HepG2 (cell line): ENCODE measurements around the gene TBC1D20. TPM values are rescaled to one million over a fixed set of nuclear protein-coding genes. Genes with fewer than 3 reads are reported as not detected.

Experiments
- CENPX ChIP-seq: sonication (generic); formaldehyde crosslinking; IDR thresholded peaks from 2 replicates; pipeline ENCODE4 v1.9.0; 2021; ENCODE audit warnings: mild to moderate bottlenecking, missing genetic modification reagents, moderate library complexity
- DNMT3B ChIP-seq: conservative IDR thresholded peaks from 2 replicates; pipeline ENCODE4 v1.6.1; 2016; ENCODE audit warnings: missing biosample characterization, control low read depth
- IKZF4 ChIP-seq: sonication (generic); formaldehyde crosslinking; IDR thresholded peaks from 2 replicates; pipeline ENCODE4 v1.5.1; 2020; ENCODE audit warnings: borderline replicate concordance, mild to moderate bottlenecking, low read depth, missing genetic modification reagents; ENCODE audit errors: not compliant biosample characterization
- NR2F2 ChIP-seq: IDR thresholded peaks from 2 replicates; pipeline ENCODE4 v1.6.1; 2012; ENCODE audit warnings: low read depth, inconsistent platforms, borderline replicate concordance
- SATB2 ChIP-seq: sonication (generic); formaldehyde crosslinking; IDR thresholded peaks from 2 replicates; pipeline ENCODE4 v1.5.0; 2020; ENCODE audit warnings: missing genetic modification reagents
- ZEB1 ChIP-seq: IDR thresholded peaks from 2 replicates; pipeline ENCODE4 v1.6.1; 2012; ENCODE audit warnings: mild to moderate bottlenecking, low read depth, inconsistent platforms; ENCODE audit not compliant: insufficient replicate concordance
- ZNF260 ChIP-seq: sonication (generic); formaldehyde crosslinking; IDR thresholded peaks from 2 replicates; pipeline ENCODE4 v1.4.0; 2020; ENCODE audit warnings: missing genetic modification reagents, low read depth, mild to moderate bottlenecking, borderline replicate concordance
- ZNF468 ChIP-seq: sonication (generic); formaldehyde crosslinking; IDR thresholded peaks from 2 replicates; pipeline ENCODE4 v1.8.0; 2022; ENCODE audit warnings: mild to moderate bottlenecking, moderate library complexity, missing genetic modification reagents
- ZNF510 ChIP-seq: sonication (generic); formaldehyde crosslinking; IDR thresholded peaks from 2 replicates; pipeline ENCODE4 v1.4.0; 2020; ENCODE audit warnings: low read depth, mild to moderate bottlenecking, missing genetic modification reagents
- ZNF552 ChIP-seq: sonication (generic); formaldehyde crosslinking; IDR thresholded peaks from 2 replicates; pipeline ENCODE4 v1.9.0; 2022; ENCODE audit warnings: missing genetic modification reagents, mild to moderate bottlenecking, borderline replicate concordance
- polyA plus RNA-seq, 8 experiments: library from polyadenylated mRNA; depleted of rRNA in 3 of 8; stranded (reverse) in 7 of 8; unstranded in 1 of 8; fragments of >200 nt; fragmentation: Illumina TruSeq in 4 of 8; extraction: Trizol in 4 of 8; gene quantifications; 2 replicates each; pipeline versions ENCODE4 v1.2.1 to v1.2.3, GENCODE V29; 2011 to 2016; ENCODE audit warnings: low read depth in 4 of 8, missing spikeins in 1 of 8, mixed read lengths in 1 of 8; ENCODE audit not compliant: insufficient read depth in 1 of 8
- total RNA-seq, 5 experiments: library from RNA; depleted of rRNA; stranded (reverse); fragments of >200 nt; fragmentation: Illumina TruSeq; extraction: Trizol; gene quantifications; 2 replicates each; pipeline ENCODE4 v1.2.3, GENCODE V29; 2016; ENCODE audit warnings: low read depth in 1 of 5
- TF ChIP-seq, protein P1 (sequence below): sonication (generic); formaldehyde crosslinking; conservative IDR thresholded peaks from 2 replicates; pipeline ENCODE4 v1.5.0; 2020; ENCODE audit warnings: missing genetic modification reagents
- TF ChIP-seq, protein P2 (sequence below): sonication (generic); formaldehyde crosslinking; IDR thresholded peaks from 2 replicates; pipeline ENCODE4 v1.4.0; 2020; ENCODE audit warnings: missing genetic modification reagents
- TF ChIP-seq, protein P3 (sequence below): sonication (generic); formaldehyde crosslinking; IDR thresholded peaks from 2 replicates; pipeline ENCODE4 v1.4.0; 2020; ENCODE audit warnings: mild to moderate bottlenecking, missing genetic modification reagents

The TBC1D20 gene
- total and polyA plus RNA-seq, 2 of the 13 experiments (the other 11 are each of a cell fraction or from before 2014, with no cell fraction given) = 36.6 to 47.1 TPM

DNA sequence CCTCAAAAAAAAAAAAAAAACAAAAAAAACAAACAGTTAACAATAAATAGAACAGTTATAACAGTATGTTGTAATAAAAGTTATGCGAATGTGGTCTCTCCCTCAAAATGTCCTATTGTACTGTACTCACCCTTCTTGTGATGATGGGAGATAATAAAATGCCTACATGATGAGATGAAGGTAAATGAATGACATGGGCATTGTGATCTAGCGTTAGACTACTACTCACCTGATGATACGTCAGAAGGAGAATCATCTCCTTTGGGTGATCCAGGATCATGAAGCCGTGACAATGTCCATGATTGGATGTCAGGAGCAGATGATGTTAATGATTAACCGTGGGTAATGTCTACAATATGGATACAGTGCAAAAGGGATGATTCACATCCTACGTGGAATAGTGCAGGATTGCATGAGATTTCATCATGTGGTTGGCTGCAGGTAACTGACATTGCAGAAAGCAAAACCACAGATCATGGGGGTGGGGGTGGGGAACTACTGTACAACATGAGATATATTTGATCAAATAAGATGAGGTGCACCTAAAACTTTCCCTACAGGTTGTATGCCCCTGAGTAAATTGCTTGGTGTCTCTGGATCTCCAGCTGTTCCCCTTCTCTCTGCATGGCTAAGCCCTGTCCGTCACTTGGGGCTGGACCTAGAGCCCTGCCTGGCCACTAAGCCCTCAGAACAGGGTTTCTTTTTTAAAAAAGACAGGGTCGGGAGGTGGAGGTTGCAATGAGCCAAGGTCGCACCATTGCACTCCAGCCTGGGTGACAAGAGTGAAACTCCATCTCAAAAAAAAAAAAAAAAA, 60.4 kb downstream of the TBC1D20 start (continued):
- TF ChIP-seq, protein P1, sequence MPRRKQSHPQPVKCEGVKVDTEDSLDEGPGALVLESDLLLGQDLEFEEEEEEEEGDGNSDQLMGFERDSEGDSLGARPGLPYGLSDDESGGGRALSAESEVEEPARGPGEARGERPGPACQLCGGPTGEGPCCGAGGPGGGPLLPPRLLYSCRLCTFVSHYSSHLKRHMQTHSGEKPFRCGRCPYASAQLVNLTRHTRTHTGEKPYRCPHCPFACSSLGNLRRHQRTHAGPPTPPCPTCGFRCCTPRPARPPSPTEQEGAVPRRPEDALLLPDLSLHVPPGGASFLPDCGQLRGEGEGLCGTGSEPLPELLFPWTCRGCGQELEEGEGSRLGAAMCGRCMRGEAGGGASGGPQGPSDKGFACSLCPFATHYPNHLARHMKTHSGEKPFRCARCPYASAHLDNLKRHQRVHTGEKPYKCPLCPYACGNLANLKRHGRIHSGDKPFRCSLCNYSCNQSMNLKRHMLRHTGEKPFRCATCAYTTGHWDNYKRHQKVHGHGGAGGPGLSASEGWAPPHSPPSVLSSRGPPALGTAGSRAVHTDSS = no peak
- TF ChIP-seq, protein P2, sequence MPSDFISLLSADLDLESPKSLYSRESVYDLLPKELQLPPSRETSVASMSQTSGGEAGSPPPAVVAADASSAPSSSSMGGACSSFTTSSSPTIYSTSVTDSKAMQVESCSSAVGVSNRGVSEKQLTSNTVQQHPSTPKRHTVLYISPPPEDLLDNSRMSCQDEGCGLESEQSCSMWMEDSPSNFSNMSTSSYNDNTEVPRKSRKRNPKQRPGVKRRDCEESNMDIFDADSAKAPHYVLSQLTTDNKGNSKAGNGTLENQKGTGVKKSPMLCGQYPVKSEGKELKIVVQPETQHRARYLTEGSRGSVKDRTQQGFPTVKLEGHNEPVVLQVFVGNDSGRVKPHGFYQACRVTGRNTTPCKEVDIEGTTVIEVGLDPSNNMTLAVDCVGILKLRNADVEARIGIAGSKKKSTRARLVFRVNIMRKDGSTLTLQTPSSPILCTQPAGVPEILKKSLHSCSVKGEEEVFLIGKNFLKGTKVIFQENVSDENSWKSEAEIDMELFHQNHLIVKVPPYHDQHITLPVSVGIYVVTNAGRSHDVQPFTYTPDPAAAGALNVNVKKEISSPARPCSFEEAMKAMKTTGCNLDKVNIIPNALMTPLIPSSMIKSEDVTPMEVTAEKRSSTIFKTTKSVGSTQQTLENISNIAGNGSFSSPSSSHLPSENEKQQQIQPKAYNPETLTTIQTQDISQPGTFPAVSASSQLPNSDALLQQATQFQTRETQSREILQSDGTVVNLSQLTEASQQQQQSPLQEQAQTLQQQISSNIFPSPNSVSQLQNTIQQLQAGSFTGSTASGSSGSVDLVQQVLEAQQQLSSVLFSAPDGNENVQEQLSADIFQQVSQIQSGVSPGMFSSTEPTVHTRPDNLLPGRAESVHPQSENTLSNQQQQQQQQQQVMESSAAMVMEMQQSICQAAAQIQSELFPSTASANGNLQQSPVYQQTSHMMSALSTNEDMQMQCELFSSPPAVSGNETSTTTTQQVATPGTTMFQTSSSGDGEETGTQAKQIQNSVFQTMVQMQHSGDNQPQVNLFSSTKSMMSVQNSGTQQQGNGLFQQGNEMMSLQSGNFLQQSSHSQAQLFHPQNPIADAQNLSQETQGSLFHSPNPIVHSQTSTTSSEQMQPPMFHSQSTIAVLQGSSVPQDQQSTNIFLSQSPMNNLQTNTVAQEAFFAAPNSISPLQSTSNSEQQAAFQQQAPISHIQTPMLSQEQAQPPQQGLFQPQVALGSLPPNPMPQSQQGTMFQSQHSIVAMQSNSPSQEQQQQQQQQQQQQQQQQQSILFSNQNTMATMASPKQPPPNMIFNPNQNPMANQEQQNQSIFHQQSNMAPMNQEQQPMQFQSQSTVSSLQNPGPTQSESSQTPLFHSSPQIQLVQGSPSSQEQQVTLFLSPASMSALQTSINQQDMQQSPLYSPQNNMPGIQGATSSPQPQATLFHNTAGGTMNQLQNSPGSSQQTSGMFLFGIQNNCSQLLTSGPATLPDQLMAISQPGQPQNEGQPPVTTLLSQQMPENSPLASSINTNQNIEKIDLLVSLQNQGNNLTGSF (CRISPR knock-in tag) = no peak
- TF ChIP-seq ZEB1 (peak; percentile 94), ZNF260 (CRISPR knock-in tag) (no peak), IKZF4 (CRISPR knock-in tag) (no peak), NR2F2 (peak; percentile 19; the same call in 1 of the 2 replicates), DNMT3B (no peak), CENPX (no peak), SATB2 (CRISPR knock-in tag) (no peak), ZNF510 (no peak), ZNF552 (CRISPR knock-in tag) (no peak), ZNF468 (CRISPR knock-in tag) (no peak)
- TF ChIP-seq, protein P3, sequence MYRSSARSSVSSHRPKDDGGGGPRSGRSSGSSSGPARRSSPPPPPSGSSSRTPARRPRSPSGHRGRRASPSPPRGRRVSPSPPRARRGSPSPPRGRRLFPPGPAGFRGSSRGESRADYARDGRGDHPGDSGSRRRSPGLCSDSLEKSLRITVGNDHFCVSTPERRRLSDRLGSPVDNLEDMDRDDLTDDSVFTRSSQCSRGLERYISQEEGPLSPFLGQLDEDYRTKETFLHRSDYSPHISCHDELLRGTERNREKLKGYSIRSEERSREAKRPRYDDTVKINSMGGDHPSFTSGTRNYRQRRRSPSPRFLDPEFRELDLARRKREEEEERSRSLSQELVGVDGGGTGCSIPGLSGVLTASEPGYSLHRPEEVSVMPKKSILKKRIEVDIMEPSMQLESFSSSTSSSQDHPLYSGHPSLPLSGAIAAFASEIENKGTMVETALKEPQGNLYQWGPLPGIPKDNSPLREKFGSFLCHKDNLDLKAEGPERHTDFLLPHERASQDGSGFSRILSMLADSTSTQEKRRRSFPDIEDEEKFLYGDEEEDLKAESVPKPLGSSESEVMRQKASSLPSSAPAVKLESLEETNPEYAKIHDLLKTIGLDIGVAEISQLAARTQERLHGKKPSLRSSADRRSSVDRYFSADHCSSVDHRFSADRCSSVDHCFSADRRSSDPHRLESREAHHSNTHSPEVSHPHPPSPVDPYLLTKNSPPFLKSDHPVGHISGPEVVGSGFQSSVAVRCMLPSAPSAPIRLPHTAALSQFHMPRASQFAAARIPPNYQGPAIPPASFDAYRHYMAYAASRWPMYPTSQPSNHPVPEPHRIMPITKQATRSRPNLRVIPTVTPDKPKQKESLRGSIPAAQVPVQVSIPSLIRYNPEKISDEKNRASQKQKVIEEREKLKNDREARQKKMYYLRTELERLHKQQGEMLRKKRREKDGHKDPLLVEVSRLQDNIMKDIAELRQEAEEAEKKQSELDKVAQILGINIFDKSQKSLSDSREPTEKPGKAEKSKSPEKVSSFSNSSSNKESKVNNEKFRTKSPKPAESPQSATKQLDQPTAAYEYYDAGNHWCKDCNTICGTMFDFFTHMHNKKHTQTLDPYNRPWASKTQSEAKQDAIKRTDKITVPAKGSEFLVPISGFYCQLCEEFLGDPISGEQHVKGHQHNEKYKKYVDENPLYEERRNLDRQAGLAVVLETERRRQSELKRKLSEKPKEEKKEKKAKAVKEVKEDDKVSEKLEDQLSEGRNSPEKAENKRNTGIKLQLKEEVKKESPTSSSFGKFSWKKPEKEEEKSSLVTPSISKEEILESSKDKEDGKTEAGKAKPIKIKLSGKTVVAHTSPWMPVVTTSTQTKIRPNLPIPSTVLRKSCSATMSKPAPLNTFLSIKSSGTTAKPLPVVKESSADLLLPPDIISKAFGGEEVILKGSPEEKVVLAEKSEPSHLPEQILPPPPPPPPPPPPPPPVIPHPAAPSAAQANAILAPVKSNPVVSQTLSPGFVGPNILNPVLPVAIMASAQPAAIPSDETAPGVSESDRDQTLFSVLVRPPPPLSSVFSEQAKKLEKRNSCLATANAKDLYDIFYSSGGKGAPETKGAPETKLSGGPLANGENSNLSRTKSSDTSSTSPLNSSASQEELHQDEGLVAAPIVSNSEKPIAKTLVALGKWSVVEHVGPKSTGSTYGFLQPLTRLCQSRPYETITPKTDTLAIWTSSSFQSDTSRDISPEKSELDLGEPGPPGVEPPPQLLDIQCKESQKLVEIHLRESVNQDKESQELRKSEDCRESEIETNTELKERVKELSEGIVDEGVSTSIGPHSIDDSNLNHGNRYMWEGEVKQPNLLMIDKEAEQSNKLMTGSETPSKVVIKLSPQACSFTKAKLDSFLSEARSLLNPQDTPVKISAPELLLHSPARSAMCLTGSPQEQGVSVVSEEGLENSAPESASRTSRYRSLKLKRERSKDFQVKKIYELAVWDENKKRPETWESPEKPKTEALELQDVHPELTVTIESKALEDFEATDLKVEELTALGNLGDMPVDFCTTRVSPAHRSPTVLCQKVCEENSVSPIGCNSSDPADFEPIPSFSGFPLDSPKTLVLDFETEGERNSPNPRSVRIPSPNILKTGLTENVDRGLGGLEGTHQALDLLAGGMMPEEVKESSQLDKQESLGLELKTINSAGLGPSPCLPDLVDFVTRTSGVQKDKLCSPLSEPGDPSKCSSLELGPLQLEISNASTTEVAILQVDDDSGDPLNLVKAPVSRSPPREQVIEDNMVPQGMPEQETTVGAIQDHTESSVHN (CRISPR knock-in tag) = no peak
